Dedifferentiated amniotic fluid mesenchymal stem cell (primary cell): ENCODE results near the gene TNFRSF6B.
"Not testable (repeated sequence)": the region's sequence is repeated elsewhere in the genome, so short reads cannot be mapped to it uniquely, and the experiment has no call there.

Experiments
- DNase-seq: peaks from one replicate; pipeline ENCODE4 v3.0.0-alpha.2; 2016; ENCODE audit errors: extremely low spot score

Gene TNFRSF6B

GRCh38 chr20:63662813-63663189, 33.7 kb upstream of the TNFRSF6B start:
- DNase-seq, result no peak

- DNase-seq, result no peak
Measured at GRCh38 chr20:63663332-63664066, 33.0 kb upstream of the TNFRSF6B start.

GRCh38 chr20:63664143-63664851, 32.2 kb upstream of the TNFRSF6B start:
- DNase-seq, result no peak

GRCh38 chr20:63664861-63665594, 31.4 kb upstream of the TNFRSF6B start:
- DNase-seq, result no peak

GRCh38 chr20:63665708-63666107, 30.7 kb upstream of the TNFRSF6B start:
- no peak for DNase-seq

- DNase-seq, result no peak
Measured at GRCh38 chr20:63667858-63668257, 28.6 kb upstream of the TNFRSF6B start.

GRCh38 chr20:63668351-63668750, 28.1 kb upstream of the TNFRSF6B start:
- DNase-seq, result no peak

- not testable (repeated sequence) for DNase-seq
Measured at GRCh38 chr20:63671695-63672094, 24.8 kb upstream of the TNFRSF6B start.

GRCh38 chr20:63672666-63673065, 23.8 kb upstream of the TNFRSF6B start:
- no peak for DNase-seq

GRCh38 chr20:63673951-63674350, 22.5 kb upstream of the TNFRSF6B start:
- no peak for DNase-seq

- DNase-seq, result no peak
Measured at GRCh38 chr20:63675681-63676368, 20.6 kb upstream of the TNFRSF6B start.

- no peak for DNase-seq
Measured at GRCh38 chr20:63678071-63678470, 18.4 kb upstream of the TNFRSF6B start.

GRCh38 chr20:63678667-63679465, 17.6 kb upstream of the TNFRSF6B start:
- no peak for DNase-seq

GRCh38 chr20:63679799-63680305, 16.6 kb upstream of the TNFRSF6B start:
- no peak for DNase-seq

- DNase-seq, result no peak
Measured at GRCh38 chr20:63680427-63680826, 16.0 kb upstream of the TNFRSF6B start.

GRCh38 chr20:63680857-63681608, 15.4 kb upstream of the TNFRSF6B start:
- no peak for DNase-seq

GRCh38 chr20:63681609-63682142, 14.8 kb upstream of the TNFRSF6B start:
- DNase-seq, result no peak

- peak; percentile 96 for DNase-seq
Measured at GRCh38 chr20:63682384-63683139, 13.9 kb upstream of the TNFRSF6B start.
